GM11168 (cell line): Measurements from ENCODE around the gene EFHD2.
"Not testable (repeated sequence)": the region's sequence is repeated elsewhere in the genome, so short reads cannot be mapped to it uniquely, and the experiment has no call there.

ENCODE experiments used
- in situ Hi-C: fragments of 300-500 bp; cut with MboI; formaldehyde crosslinking; loops from one replicate; pipeline ENCODE4 v1.12.0; 2022; ENCODE audit warnings: low sequenced_read_pairs; ENCODE audit not compliant: unreplicated experiment

EFHD2 gene

GRCh38 chr1:15386164-15386749 is 23.4 kb upstream of the EFHD2 start:
- in situ Hi-C loops = no loop called here

- in situ Hi-C loops = no loop called here
Observed at GRCh38 chr1:15388201-15388880, 21.3 kb upstream of the EFHD2 start.

GRCh38 chr1:15389828-15390227 is 19.9 kb upstream of the EFHD2 start:
- in situ Hi-C loops = not testable (repeated sequence)

DNA sequence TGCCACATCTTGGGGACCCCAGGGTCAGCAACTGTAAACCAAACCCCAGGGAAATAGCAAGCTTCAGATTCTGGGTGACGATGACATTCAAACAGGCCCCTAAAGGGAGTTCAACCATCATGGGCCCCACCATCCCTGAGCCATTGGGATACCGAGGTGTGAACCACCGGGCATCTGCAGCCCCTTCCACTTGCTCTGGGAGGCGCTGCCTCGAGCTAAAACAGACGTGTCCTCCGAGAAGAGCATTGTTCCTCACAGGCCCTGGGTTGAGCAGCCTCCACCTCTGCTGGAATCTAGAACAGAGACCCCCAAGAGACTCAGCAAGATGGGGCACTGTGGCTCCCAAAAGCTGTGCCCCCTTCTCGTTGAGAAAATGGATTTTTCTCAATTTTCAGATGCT is 19.0 kb upstream of the EFHD2 start:
- in situ Hi-C loops = no loop called here

DNA sequence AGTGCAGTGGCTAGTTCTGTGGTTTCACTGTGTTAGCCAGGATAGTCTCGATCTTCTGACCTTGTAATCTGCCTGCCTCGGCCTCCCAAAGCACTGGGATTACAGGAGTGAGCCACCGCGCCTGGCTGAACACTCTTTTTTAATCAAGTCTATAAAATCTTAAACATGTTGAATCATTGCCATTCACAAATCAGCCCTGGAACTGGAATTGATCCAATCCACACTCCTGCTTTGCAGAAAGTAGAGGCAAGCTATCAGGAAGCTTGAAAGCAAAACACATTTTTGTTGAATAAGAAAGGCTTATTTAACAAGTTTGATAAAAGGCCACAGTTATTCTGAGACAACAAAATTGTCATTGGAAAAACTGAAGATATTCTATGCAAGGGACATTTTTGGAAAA is 18.3 kb upstream of the EFHD2 start:
- in situ Hi-C loops = no loop called here

- in situ Hi-C loops = no loop called here
Observed at GRCh38 chr1:15393475-15394257, 16.0 kb upstream of the EFHD2 start.

DNA sequence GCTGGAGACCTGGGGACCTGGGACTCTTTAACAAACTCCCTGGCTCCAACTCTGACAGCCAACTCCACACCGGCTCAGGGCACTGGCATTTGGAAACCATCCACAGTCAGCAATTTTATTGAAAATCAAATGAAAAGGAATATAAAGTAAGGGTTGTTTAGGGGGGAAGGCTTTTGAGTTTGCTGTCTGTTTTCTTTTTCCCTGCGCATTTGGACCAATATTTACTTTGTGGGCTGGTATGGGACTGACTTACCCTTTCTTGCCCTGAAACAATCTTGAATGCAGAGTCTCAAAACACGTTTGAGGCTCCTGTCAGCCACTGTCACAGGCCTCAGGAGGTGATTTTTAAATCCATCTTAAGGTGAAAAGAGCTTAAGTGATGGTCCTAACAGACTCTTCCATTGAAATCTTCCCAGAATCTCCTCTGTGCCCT is 15.4 kb upstream of the EFHD2 start:
- in situ Hi-C loops = no loop called here

DNA sequence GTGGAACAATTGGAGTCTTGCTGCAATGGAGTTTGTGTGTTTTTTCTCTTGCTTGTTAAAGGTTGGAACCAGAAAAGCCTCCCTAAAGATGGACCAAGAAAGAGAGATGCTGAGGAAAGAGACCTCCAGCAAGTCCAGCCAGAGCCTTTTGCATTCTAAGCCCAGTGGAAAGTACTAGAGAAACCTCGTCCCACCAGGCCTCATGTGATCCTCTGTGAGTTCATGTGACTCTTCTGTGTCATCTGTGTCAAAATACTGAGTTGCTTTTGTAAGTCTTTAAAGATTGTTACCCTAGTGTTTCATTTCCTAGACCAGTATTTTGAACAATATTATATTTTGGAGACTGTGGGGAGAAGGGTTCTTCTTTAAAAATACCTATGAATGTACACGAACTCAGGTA is 12.5 kb upstream of the EFHD2 start:
- in situ Hi-C loops = no loop called here

- in situ Hi-C loops = no loop called here
Observed at GRCh38 chr1:15399710-15400109, 10.0 kb upstream of the EFHD2 start.

GRCh38 chr1:15400627-15401026 is 9.1 kb upstream of the EFHD2 start:
- in situ Hi-C loops = no loop called here

DNA sequence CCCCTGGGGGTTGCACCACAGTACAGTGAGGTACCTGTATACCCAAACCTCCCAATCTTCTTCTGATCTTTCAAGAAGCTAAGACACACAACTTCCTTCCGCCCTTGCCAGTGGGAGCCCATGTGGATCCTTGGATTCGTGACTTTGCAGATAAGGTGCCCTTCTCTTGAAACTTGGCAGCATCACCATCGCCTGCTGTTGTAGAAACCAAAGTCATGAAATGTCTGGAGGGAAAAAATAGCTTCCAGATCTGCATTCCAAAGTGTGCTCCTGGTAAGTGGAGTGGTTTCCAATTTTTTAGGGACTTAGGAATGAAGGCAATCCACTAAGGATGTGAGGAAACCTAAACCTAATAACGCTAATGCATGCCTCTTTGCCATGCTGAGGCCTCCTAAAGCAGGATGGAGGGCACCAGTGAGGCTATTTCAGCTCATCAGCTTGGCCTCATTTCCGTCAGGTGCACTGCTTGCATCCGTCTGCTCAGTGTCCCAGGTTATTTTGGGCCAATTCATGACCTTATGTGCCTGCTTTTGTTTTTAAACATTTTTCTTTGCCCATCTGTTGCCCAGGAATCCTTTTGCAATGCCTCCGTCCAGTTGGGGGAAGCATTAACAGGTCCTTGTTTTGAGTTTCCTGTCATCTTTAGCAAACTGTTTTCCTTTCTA is 8.2 kb upstream of the EFHD2 start:
- in situ Hi-C loops = no loop called here

DNA sequence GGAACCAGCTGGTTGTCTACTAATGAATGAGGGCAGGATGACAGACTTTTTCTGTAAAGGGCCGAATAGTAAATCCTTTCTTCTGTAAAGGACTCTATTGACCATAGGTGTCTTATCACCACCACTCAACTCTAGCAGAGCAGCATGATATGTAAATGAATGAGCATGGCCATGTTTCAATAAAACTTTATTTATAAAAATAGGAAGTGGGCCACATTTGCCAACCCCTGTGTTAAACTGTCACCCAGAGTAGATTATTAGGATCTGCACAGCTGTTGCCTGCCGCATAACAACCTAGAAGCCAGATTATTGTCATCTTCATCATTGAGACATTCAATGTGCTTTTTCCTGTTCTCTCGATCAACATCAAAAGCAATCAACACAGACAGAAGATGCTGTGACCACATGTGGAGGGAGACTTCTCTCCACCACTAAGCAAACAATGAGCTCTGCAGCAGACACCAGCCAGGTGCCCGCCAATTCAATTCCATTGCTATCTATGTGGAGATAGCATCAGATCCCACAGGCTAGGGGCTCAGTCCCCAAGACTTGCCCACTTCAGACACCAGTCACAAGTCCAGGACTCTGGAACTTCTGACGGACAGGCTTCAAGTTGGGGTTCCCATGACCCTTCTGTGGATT is 6.8 kb upstream of the EFHD2 start:
- in situ Hi-C loops = no loop called here

- in situ Hi-C loops = no loop called here
Observed at GRCh38 chr1:15403962-15404580, 5.6 kb upstream of the EFHD2 start.

DNA sequence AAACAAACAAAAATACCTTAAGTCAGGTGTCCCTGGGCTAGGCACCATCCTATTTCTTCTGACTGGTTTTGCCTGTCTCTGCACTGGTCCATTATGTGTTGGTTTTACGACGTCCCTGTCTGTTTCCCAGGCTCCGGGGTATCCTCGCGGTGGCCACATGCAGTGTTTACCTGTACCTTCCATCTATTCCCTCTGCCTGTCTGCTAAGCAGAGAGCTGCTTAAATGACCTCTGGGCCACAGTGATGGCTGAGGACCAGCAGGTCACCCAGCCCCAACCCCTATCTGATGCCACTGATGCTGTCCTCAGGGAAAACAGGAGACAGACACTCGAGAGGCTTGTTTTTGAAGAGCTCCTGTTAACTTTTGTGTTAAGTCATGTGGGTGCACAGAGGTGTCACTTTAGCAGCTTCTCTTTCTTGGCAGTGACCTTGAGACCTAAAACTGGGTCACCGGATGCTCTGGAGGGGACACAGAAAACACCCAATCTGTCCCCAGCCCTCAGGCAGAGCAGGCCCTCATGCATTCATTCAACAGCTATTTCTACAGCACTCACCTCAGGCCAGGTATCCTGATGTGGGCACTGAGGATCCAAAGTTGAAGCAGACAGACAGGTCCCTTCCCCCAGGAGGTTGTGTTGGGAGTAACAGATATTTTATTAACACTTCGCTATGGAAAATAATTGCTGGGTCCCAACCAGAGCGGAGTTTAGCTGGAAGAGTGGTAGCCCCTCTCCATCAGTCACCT is 4.4 kb upstream of the EFHD2 start:
- in situ Hi-C loops = no loop called here

GRCh38 chr1:15406614-15407559 is 2.8 kb upstream of the EFHD2 start:
- in situ Hi-C loops = no loop called here

- in situ Hi-C loops = no loop called here
Observed at GRCh38 chr1:15407580-15407979, 2.1 kb upstream of the EFHD2 start.

GRCh38 chr1:15408890-15409387 is 749 bp upstream of the EFHD2 start:
- in situ Hi-C loops = no loop called here
